ENCODE data around the gene NR5A2.

The NR5A2 gene

GRCh38 chr1:200036619-200037270, 9.2 kb downstream of the NR5A2 start:
- DNase-seq: no peak

- DNase-seq: no peak
These were observed 10.0 kb downstream of the NR5A2 start for GRCh38 chr1:200037501-200037900.

DNA sequence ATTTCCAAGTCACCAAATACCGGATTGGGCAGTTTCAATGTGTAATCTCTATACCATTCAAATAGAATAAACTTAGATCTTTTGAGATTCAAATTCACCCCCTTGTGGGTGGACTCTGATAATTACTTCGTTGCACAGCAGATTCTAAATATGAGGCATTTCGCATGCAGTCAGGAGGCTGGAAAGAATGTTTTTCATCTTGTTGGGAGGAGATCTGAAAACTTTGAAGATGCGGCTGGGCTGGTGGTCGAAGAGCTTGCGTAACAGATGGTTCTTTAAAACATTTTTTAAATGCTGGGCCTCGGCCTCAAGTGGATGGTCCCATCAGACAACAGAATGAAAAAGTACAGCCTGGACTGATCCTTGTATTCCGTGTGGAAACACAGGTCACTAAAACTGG, 10.4 kb downstream of the NR5A2 start:
- DNase-seq: no peak

DNA sequence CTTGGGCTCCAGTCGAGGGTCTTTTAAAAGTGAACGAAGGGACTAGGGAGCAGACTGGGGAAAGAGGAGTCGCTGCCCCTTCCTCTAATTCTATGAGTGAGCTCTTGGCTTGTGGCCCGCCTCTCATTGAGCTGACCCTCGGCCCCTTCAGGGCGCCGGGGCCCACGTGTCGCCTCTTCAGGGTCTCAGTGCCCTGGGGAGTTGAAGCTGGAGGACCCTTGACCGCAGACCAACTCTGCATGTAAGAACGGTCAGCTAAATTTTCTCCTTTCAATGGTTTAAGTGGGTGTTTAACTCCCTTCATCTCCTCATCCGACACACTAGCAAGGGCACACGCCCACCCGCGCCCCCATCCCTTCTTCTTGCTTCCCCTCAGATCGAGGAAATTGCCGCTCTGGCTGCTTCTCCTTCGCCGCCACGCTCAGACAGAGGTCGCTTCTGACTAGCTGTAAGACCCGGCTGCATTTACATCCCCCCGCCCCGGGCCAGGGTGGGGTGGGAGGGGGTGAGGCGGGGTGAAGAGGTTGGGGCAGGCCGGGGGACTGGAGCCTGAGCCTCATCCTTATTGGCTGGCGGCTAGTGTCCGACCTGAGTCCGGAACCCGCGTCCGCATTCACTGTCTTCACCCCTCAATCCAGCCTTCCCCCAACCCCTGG, 10.9 kb downstream of the NR5A2 start:
- peak in 1 of 2 donors; percentile 12 for DNase-seq

DNA sequence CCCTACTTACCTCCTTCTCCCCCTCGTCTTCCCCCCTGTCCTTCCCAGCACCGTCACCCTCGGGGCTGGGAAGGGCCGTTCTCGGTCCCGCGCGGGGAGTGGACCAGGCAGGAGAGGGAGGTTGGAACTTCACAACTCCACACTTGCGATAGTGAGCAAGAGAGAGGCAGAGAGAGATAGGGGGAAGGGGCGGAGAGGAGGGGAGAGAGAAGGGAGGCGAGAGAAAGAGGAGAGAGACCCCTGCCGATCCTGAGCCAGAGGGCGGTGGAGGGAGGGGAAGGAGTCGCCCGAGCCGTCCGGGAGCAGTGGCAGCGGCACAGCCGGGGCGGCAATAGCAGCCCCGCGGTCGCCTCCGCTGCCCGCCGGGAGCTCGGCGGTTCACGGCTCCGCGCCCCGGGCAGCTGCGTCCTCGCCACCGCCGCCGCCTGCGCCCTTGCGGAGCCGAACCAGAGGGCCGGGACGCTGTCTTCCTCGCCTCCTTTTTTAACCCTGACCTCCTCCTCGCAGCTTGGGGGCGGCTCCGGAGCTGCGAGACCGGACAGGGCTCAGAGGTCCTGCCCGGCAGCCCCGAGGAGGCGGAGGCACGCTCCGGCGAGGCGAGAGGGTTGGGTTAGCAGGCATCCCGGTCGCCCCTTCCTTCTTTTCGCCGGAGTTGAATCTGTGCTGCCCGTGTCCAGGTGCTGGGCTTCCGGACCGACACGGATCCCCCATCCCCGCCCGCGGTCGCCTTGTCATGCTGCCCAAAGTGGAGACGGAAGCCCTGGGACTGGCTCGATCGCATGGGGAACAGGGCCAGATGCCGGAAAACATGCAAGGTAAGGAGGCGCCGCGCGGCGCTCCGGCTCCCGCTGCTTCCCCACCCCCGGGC, 11.7 kb downstream of the NR5A2 start:
- peak; percentile 45 to 68 for DNase-seq

- DNase-seq: no peak
These were observed 12.5 kb downstream of the NR5A2 start for GRCh38 chr1:200039849-200040474.

DNA sequence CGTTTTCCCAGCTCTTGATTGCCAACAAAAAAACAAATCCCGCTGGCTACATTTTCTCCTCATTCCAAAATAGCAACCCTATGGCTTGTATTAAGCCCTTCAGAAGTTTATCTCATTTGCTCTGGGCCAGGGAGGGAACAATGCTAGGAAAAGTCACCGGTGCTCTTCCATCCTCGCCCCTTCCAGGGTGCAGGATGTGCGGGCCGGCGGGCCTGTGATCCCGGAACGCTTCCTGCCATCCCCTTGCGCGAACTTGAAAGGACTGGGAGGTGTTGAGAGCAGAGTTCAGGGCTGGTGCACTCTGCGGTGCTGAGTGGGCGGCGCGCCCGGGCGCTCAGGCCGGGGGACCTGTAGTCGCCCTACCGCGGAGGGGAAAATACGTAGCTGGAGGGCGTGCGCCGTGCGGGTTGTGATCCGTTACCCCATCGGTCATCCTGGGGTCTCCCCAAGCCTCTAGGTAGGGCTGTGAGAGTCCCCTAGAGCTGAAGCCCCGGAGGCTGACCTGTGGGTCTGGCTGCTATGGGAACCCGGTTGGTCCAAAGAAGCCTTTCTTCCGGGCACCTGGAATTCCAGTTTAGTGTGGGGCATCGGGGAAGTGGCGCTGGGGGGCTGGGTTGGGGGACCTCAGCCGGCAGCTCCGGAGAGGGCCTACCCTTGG, 13.1 kb downstream of the NR5A2 start:
- no peak for DNase-seq

- no peak for DNase-seq
These were observed 14.0 kb downstream of the NR5A2 start for GRCh38 chr1:200041337-200042118.

DNA sequence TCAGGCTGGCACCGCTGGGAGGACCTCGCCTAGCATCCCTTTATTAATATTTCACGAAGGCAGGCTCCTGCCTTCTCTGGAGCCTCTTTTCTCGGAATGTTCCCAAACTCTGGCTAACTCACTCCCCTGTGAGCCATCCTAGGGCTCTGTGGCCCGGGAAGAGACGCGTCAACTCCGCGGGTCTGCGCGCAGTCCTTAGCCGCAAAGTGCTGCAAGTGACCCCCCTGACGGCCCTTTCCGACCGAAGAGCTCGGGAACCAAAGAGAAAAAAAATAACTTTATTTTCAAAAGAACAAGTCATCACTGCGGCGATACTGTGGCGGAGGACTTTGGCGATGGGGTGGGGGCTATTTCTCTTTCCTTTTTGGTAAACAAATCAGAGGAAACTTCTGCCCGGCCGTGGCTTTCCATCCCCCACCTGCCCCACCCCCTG, 14.6 kb downstream of the NR5A2 start:
- no peak for DNase-seq

DNA sequence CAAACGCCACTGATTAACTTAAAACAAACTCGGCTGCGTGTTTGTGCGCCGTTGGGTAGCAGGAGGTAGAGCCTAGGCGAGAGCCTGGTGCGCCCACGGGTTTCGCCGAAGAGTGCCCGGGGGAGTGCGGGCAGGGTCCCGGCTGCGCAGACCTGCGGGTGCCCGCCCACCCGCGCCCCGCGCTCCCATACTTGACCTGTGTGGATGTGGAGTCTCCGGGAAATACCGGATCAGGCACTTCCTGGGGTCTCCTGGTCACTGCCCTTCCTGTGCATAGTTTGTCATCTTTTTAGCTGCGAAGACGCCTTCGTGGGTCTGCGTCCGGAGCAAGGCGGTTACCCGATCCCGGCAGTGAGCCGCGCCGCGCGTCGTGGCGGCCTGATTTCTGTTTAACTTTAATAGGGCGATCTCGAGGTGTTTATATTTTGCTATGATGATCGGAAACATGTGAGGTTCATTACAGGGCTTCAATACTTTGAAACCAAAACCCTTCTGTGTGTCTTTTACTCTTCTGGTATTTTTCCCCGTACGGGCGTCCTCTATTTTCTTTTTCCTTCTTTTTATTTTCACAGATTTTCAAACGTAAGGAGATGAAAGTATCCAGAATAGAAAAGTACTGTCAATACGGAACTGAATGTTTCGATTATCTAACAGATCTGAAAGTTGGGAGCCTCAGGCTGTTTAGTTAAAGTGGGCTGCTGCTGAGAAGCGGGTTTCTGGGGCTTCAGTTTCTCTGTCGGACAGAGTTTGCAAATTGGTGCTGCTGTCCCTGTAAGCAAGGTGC, 15.2 kb downstream of the NR5A2 start:
- no peak for DNase-seq

DNA sequence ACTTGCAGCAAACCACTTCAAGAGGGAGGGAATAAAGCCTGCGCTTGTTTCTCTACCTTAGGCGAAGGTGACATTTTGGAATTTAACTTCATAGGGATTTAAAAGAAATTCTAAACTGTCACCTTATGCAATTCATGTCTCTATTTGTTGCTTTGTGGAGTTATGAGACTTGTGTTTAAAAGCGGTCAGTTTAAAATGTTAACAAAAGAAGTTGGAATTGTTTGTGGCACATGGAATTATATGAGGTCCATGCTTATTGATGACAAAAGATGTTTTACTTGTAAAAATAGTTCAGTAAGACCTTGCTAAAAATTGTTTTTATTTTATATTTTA, 15.8 kb downstream of the NR5A2 start:
- no peak for DNase-seq

GRCh38 chr1:200046115-200046514, 18.6 kb downstream of the NR5A2 start:
- DNase-seq: no peak

DNA sequence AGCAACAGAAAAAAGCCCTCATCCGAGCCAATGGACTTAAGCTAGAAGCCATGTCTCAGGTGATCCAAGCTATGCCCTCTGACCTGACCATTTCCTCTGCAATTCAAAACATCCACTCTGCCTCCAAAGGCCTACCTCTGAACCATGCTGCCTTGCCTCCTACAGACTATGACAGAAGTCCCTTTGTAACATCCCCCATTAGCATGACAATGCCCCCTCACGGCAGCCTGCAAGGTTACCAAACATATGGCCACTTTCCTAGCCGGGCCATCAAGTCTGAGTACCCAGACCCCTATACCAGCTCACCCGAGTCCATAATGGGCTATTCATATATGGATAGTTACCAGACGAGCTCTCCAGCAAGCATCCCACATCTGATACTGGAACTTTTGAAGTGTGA, 20.7 kb downstream of the NR5A2 start:
- DNase-seq: no peak

DNA sequence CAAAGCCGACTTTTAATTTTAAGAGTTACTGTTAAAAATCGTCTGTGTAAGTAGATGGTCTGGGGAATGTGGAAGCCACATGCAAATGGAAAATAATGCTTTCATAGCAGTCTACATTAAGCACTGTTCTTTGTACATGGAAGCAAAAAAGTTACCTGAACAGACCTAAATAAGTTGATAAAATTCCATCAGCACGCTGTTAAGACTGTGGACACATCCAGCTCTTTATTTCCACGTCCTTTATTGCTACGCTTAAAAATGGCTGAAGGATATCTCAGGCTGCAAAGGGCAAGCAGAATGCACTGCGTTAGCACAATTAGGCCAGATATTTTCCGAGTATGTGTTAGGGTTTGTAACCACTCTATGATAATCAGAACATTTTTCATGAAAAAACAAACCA, 22.3 kb downstream of the NR5A2 start:
- DNase-seq: no peak

DNA sequence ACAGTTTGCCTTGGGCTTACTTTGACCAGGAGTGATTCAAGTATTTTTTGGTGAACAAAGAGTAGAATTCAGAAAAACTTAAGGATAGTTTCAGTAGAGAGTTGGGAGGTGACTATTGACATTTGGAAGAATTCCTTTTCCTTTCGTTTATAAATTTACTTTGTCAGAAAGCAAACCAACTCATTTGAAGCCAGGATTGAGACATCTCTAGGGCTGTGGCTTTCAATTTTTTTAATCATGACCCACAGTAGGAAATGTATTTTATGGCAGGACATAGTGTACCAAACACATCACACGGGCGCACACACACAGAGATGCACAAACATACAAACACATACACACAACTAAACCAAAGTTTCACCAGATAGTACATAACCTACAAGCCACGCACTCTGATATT, 24.1 kb downstream of the NR5A2 start:
- no peak for DNase-seq

DNA sequence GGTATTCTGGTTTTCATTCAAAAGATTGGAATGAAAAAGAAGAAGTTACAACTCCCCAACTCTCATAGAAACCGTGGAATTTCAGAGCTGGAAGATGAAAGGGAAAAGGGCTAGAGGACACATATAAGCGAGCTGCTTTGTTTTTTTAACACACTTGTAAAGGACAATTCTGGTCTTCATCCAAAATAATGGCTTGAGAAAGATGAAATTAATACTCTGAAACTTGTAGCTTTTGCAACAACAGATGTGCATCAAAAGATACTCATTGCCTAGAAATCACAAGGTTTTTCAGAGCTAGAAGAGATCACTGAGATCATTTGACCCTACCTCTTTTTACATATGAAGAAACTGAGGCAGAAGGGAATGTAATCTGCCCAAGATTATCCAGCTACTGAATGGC, 25.6 kb downstream of the NR5A2 start:
- DNase-seq: no peak

GRCh38 chr1:200053646-200054045, 26.1 kb downstream of the NR5A2 start:
- DNase-seq: no peak

GRCh38 chr1:200058341-200058740, 30.8 kb downstream of the NR5A2 start:
- DNase-seq: no peak

- DNase-seq: no peak
These were observed 34.6 kb downstream of the NR5A2 start for GRCh38 chr1:200062143-200062542.

DNA sequence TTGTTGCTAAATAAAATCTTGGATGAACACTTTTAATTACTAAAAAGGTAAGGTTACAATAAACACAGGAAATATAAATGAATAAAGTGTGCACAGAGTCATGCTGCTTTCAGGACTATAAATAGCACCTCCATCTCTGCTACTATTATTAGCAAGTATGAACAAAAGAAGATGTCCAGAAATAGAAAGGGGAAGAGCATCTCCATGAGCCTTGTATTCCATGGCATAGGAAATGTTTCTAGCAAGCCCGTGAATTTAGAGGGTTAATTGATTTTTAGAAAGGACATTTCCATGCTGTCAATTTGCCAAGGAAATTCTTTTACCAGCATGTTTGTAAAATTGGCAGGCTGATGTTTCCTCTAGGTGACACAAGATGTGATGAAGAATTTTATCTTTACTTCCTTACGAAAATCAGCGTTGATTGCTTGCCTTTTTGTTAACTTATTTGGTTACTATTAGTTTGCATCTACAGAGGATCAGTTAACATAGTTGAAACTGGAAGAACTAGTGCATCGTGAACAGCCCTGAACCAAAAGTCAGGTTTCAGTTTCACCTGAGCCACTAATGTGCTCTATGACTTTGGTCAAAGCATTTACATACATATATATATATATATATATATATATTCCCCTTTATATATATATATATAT, 45.3 kb downstream of the NR5A2 start:
- no peak for DNase-seq

DNA sequence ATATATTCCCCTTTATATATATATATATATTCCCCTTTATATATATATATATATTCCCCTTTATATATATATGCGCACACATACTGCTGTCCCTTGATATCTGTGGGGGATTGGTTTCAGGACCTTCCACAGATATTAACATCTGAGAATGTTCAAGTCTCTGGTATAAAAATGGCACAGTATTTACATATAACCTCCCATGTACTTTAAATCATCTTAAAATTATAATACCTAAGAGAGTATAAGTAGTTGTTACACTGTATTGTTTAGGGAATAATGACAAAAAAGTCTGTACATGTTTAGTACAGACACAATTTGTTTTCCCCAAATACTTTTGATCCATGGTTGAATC, 45.8 kb downstream of the NR5A2 start:
- no peak for DNase-seq

Measured in bone marrow (tissue), 2 donors.